Measurements from ENCODE around the gene KCNIP1. TPM values are rescaled to one million over a fixed set of nuclear protein-coding genes. Genes with fewer than 3 reads are reported as not detected.

The KCNIP1 gene
- total RNA-seq, 1 experiment from 2014 or later = not detected

DNA sequence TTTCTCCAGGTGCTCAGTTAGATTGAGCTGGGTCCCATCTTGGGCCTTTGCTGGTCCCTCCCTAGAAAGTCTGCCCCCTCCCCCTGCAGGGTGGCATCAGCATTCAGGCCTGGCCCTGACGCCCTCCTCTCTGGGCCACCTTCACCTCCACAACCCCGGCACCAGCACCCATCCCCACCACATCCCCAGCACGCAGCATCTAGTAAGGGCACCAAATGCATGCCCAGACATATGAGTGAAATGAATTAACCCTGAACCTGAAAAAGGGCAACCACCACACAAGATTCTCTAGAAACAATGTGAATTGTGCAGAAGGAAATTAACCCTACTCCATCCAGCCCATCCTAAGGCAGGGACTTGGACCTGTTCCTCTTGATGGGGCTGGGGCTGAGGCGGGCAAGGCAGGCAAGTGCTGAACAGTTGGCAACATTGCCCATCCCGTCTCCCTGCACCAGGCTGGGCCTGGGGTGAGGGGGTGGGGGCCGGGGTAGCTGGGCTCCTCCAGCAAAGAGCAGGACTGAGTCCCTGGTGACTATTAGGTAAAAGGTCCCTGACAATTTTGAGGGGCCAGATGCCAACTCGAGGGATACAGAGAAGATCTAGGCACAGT is 125.9 kb downstream of the KCNIP1 start:
- ATAC-seq (no peak), DNase-seq (ENCODE audit: low read depth, low spot score) (no peak)
- peaks cover 10 to 25% of the 10 kb centered on the region in 2 experiments for H3K4me1 ChIP-seq (ENCODE audit: control insufficient read depth in 1 of 2, insufficient read depth in 2 of 2, low read length in 2 of 2)
- H3K9me3 ChIP-seq (ENCODE audit: control insufficient read depth in 1 of 2, insufficient read depth in 1 of 2, low read depth in 1 of 2, low read length in 2 of 2) = no peaks in the 10 kb centered on the region
- no peaks in the 10 kb centered on the region for H3K36me3 ChIP-seq (ENCODE audit: control insufficient read depth in 1 of 2, insufficient read depth in 2 of 2, low read length in 2 of 2)
- H3K79me2 ChIP-seq (ENCODE audit: insufficient read depth, low read length) = no peaks in the 10 kb centered on the region
- POLR2A ChIA-PET = no interaction called here
- no TSS peak for BruUV-seq (replicated peaks)
- TF ChIP-seq EGR1 (IDR thresholded peaks at IDR 0.05; ENCODE audit: low read depth) (no peak), EZH2 (IDR thresholded peaks at IDR 0.05) (no peak), SIN3A (IDR thresholded peaks at IDR 0.05; ENCODE audit: low read depth) (no peak), RAD21 (IDR thresholded peaks at IDR 0.05; ENCODE audit: low read depth) (no peak), CEBPB (IDR thresholded peaks at IDR 0.05; ENCODE audit: low read depth) (no peak), TCF7L2 (IDR thresholded peaks at IDR 0.05; ENCODE audit: borderline replicate concordance, extremely low read depth, insufficient read depth, insufficient read length) (no peak), SP1 (IDR thresholded peaks at IDR 0.05; ENCODE audit: low read depth) (no peak)
- TF ChIP-seq, protein P1, sequence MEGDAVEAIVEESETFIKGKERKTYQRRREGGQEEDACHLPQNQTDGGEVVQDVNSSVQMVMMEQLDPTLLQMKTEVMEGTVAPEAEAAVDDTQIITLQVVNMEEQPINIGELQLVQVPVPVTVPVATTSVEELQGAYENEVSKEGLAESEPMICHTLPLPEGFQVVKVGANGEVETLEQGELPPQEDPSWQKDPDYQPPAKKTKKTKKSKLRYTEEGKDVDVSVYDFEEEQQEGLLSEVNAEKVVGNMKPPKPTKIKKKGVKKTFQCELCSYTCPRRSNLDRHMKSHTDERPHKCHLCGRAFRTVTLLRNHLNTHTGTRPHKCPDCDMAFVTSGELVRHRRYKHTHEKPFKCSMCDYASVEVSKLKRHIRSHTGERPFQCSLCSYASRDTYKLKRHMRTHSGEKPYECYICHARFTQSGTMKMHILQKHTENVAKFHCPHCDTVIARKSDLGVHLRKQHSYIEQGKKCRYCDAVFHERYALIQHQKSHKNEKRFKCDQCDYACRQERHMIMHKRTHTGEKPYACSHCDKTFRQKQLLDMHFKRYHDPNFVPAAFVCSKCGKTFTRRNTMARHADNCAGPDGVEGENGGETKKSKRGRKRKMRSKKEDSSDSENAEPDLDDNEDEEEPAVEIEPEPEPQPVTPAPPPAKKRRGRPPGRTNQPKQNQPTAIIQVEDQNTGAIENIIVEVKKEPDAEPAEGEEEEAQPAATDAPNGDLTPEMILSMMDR (IDR thresholded peaks at IDR 0.05 in 2 of 3, conservative IDR thresholded peaks at IDR 0.05 in 1 of 3; ENCODE audit: borderline replicate concordance in 1 of 3, insufficient read depth in 1 of 3, low read depth in 2 of 3, low read length in 2 of 3) = no peak
- intact Hi-C loops (cut with micrococcal nuclease) = loop anchor here (5.0 kb wide), 1 partner anchor 362 kb away; no protein-coding TSS in a partner anchor
- no peaks in the 10 kb centered on the region for H3K27me3 ChIP-seq (ENCODE audit: insufficient read depth, low read length)
- H3K9me2 ChIP-seq (ENCODE audit: insufficient read depth) = no peaks in the 10 kb centered on the region
- RAD21 ChIA-PET (ENCODE audit: low non-redundant PET in 1 of 2, low total read pairs in 2 of 2, uncharacterized antibody in 2 of 2, unreplicated experiment in 2 of 2) = no interaction called here
- no peak overlapping the region for H3K27ac ChIP-seq (ENCODE audit: low read depth, low read length)
- H4K20me1 ChIP-seq (ENCODE audit: insufficient read depth) = no peaks in the 10 kb centered on the region
- H3K4me3 ChIP-seq (replicated peaks in 1 of 2; ENCODE audit: low read depth in 1 of 2, low read length in 2 of 2) = no peak overlapping the region
- H3K4me2 ChIP-seq (ENCODE audit: low read length) = no peak overlapping the region
- CTCF ChIA-PET = no interaction called here
- H3K9ac ChIP-seq (ENCODE audit: low read length) = no peak overlapping the region
- H2AFZ ChIP-seq (ENCODE audit: low read depth, low read length, poor library complexity, severe bottlenecking) = no peak overlapping the region
